Measurements from ENCODE around the gene ARAP3.

Gene ARAP3

GRCh38 chr5:141668601-141669265, 13.3 kb downstream of the ARAP3 start:
- no peak for DNase-seq (ENCODE audit: low spot score)

- DNase-seq (ENCODE audit: low spot score), result no peak
These were observed 15.8 kb downstream of the ARAP3 start for GRCh38 chr5:141665995-141666940.

GRCh38 chr5:141664733-141665461, 17.1 kb downstream of the ARAP3 start:
- peak; percentile 71 for DNase-seq (ENCODE audit: low spot score)

- no peak for DNase-seq (ENCODE audit: low spot score)
These were observed 18.5 kb downstream of the ARAP3 start for GRCh38 chr5:141663506-141663905.

- no peak for DNase-seq (ENCODE audit: low spot score)
These were observed 20.0 kb downstream of the ARAP3 start for GRCh38 chr5:141662028-141662427.

- DNase-seq (ENCODE audit: low spot score), result no peak
These were observed 24.0 kb downstream of the ARAP3 start for GRCh38 chr5:141657937-141658545.

- DNase-seq (ENCODE audit: low spot score), result no peak
These were observed 24.6 kb downstream of the ARAP3 start for GRCh38 chr5:141657404-141657803.

GRCh38 chr5:141656396-141656795, 25.6 kb downstream of the ARAP3 start:
- DNase-seq (ENCODE audit: low spot score), result no peak

GRCh38 chr5:141655020-141655419, 27.0 kb downstream of the ARAP3 start:
- DNase-seq (ENCODE audit: low spot score), result no peak

GRCh38 chr5:141654298-141654697, 27.7 kb downstream of the ARAP3 start:
- no peak for DNase-seq (ENCODE audit: low spot score)

GRCh38 chr5:141651728-141652105, 30.3 kb downstream of the ARAP3 start:
- DNase-seq (ENCODE audit: low spot score), result no peak

GRCh38 chr5:141650851-141651727, 30.9 kb downstream of the ARAP3 start, which contains the start of gene FCHSD1:
Gene FCHSD1 (minus strand): TSS chr5:141651418. CDS start chr5:141651368, 50 bp downstream.
- peak; percentile 72 for DNase-seq (ENCODE audit: low spot score)

GRCh38 chr5:141649972-141650371, 32.1 kb downstream of the ARAP3 start:
- DNase-seq (ENCODE audit: low spot score), result no peak

- DNase-seq (ENCODE audit: low spot score), result no peak
These were observed 32.9 kb downstream of the ARAP3 start for GRCh38 chr5:141649056-141649688.

GRCh38 chr5:141647851-141648250, 34.2 kb downstream of the ARAP3 start:
- no peak for DNase-seq (ENCODE audit: low spot score)

GRCh38 chr5:141647242-141647641, 34.8 kb downstream of the ARAP3 start:
- no peak for DNase-seq (ENCODE audit: low spot score)

- DNase-seq (ENCODE audit: low spot score), result no peak
These were observed 36.0 kb downstream of the ARAP3 start for GRCh38 chr5:141646026-141646425.

- no peak for DNase-seq (ENCODE audit: low spot score)
These were observed 40.3 kb downstream of the ARAP3 start for GRCh38 chr5:141641634-141642267.

GRCh38 chr5:141640698-141641097, 41.3 kb downstream of the ARAP3 start:
- DNase-seq (ENCODE audit: low spot score), result no peak

GRCh38 chr5:141640051-141640415, 42.0 kb downstream of the ARAP3 start:
- DNase-seq (ENCODE audit: low spot score), result no peak
